ENCODE results near the gene KCNQ1OT1. TPM values are rescaled to one million over a fixed set of nuclear protein-coding genes. Genes with fewer than 3 reads are reported as not detected.

The KCNQ1OT1 gene
- polyA plus RNA-seq, 1 of the 3 experiments (the other 2 are of a cell fraction) = 0.03 TPM

DNA sequence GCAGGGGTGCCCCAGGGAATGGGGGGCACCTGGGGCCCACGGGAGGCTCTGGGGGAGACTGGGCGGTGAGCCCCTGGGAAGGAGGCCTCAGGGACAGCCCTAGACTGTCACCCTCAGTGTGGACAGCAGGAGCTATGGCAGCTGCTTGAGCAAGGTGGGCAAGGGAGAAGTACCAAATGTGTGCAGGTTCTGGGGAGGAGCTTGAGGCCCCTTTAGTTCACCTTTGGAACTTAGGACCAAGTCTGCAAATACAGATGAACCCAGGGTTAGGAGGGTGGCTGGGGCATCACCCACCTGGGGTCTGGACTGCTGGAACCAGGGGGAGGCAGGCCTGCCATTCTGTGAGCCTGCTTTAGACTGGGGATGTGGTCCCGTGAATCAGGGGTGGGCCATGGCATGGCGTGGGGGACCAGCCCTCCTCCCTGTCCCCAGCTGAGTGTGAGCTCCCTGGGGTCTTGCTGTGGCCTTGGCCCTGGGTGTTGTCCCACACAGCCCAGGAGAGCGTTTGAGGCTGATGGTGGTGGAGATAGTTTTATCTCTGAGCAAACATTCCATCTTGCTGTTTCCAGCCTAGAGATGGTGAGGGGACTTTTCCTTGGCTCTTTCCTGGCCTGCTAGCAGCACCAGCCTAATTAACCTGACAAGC, 132.6 kb downstream of the KCNQ1OT1 start (continued):
- TF ChIP-seq REST (IDR thresholded peaks at IDR 0.05; ENCODE audit: low read depth, low read length) = no peak
- TF ChIP-seq CTCF (IDR thresholded peaks at IDR 0.05) = no peak
- TF ChIP-seq POLR2AphosphoS5 (IDR thresholded peaks at IDR 0.05; ENCODE audit: low read depth, low read length) = no peak
- TF ChIP-seq RAD21 (IDR thresholded peaks at IDR 0.05; ENCODE audit: low read length) = no peak
- no peak for TF ChIP-seq MAX (IDR thresholded peaks at IDR 0.05; ENCODE audit: low read depth)

DNA sequence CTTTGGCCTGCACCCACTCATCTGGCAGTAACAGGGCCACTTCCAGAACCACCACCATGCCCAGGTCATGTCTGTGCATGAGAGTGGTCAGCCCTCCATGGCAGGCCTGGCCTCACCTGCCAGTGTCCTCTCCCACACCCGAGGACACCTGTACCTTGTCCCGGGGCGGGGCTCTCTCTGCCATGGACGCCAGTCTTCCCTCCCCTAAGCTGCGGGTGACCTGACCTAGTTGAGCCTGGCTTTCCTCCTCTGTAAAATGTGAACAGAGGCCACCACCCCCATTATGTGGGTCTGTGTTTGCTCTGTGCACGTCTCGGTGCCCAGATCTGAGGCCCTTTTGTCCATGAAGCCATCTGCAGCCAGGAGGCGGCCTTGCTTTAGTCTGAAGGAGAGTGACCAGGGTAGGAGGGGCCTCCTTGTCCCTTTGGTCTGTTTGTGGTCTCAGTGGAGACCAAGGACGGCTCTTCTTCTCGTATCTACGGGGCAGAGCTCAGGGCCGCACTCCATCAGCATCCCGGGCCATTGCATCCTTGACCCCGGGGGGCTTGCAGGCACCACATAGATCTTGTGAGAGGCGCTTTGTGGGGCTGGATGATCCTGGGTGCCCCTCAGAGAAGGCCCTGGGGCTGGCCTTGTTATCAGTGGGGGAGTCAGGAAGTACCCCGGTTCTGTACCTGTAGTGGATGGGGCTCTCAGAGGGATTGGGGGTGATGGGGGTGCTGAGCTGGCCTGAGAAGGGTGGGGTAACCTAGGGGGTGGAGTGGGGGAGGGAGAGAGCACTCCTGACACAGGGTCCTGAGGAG, 133.4 kb downstream of the KCNQ1OT1 start:
- TF ChIP-seq RAD21 (IDR thresholded peaks at IDR 0.05; ENCODE audit: low read length) = peak; percentile 22; the same call in 1 of the 2 replicates
- peak; percentile 5; the same call in 1 of the 2 replicates for TF ChIP-seq SMC3 (IDR thresholded peaks at IDR 0.05; ENCODE audit: low read depth, low read length)
- TF ChIP-seq, protein P1, sequence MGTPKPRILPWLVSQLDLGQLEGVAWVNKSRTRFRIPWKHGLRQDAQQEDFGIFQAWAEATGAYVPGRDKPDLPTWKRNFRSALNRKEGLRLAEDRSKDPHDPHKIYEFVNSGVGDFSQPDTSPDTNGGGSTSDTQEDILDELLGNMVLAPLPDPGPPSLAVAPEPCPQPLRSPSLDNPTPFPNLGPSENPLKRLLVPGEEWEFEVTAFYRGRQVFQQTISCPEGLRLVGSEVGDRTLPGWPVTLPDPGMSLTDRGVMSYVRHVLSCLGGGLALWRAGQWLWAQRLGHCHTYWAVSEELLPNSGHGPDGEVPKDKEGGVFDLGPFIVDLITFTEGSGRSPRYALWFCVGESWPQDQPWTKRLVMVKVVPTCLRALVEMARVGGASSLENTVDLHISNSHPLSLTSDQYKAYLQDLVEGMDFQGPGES (IDR thresholded peaks at IDR 0.05; ENCODE audit: low read depth, low read length) = no peak
- H3K4me1 ChIP-seq (ENCODE audit: control insufficient read depth in 1 of 2, insufficient read depth in 2 of 2, low read depth in 1 of 2, low read length in 1 of 2) = peaks cover 0 to 10% of the 10 kb centered on the region in 2 experiments; a peak in 1 of 4 replicates
- H3K9me3 ChIP-seq = no peaks in the 10 kb centered on the region
- H3K27me3 ChIP-seq (ENCODE audit: insufficient read depth) = no peaks in the 10 kb centered on the region
- H3K27ac ChIP-seq (ENCODE audit: low read depth in 2 of 2, low read length in 1 of 2) = no peak overlapping the region
- DNase-seq = no peak
- ChIA-PET CTCF (interaction anchor here (1.0 to 2.8 kb wide), 4 partner anchors 11 to 321 kb away, joined by 3 to 12 read pairs (median 7); no protein-coding TSS in a partner anchor), POLR2A (interaction anchor here (0.7 to 0.9 kb wide), 2 partner anchors 22 to 229 kb away, joined by 3 read pairs; no protein-coding TSS in a partner anchor)
- H2AFZ ChIP-seq (ENCODE audit: low read depth) = no peak overlapping the region
- H4K20me1 ChIP-seq (ENCODE audit: insufficient read depth) = no peaks in the 10 kb centered on the region
- H3F3A ChIP-seq (replicated peaks; ENCODE audit: insufficient read depth) = no peaks in the 10 kb centered on the region
- no peak overlapping the region for H3K4me2 ChIP-seq
- no peaks in the 10 kb centered on the region for H3K79me2 ChIP-seq (ENCODE audit: insufficient read depth)
- no peak overlapping the region for H3K4me3 ChIP-seq (ENCODE audit: low read depth in 2 of 2, low read length in 1 of 2)
- 60% methylated on average over 10 of the region's 16 CpGs for WGBS (ENCODE audit: low lambda C conversion rate)
- no peaks in the 10 kb centered on the region for H3K36me3 ChIP-seq (replicated peaks in 1 of 2; ENCODE audit: control insufficient read depth in 1 of 2, insufficient read depth in 2 of 2, low read length in 1 of 2)
- no peaks in the 10 kb centered on the region for H3K9me2 ChIP-seq
- H3K9ac ChIP-seq = no peak overlapping the region

Data from SK-N-SH (cell line).